ENCODE measurements around the gene KIAA1191.

The KIAA1191 gene

DNA sequence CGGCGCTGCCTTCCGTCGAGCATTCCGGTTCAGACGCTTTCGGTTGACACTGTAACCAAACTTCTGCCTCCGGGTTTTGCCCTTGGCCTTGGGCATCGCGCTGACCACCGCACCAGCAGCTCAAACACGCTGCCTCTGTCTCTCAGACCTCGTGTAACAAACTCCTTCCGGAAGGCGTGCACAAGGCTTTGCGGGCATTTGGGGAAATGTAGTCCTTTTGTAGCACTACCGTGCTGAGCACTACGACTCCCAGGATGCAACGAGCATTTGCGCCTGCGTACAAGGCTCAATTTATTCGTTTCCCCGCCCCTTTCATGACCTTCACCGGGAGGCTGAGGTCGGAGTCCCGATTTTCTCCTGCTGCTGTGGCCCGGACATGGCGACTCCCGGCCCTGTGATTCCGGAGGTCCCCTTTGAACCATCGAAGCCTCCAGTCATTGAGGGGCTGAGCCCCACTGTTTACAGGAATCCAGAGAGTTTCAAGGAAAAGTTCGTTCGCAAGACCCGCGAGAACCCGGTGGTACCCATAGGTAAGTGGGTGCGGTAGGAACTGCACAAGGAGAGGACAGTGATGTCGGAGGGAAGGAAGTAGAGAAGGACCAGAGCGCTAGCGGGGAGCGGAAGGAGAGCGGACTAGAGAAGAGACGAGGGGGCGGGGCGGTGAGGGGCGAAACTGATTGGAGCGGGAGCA lies 27.0 kb upstream of the KIAA1191 start, which contains the start of the genes HIGD2A and NOP16:
HIGD2A (plus strand) TSS at position 308 of the 691 bp plus-strand sequence; CDS start at position 377, 69 bp downstream.
NOP16 (minus strand) TSS at position 155 of the 691 bp plus-strand sequence; CDS start at position 96, 59 bp downstream.
- peak; percentile 99 for DNase-seq

DNA sequence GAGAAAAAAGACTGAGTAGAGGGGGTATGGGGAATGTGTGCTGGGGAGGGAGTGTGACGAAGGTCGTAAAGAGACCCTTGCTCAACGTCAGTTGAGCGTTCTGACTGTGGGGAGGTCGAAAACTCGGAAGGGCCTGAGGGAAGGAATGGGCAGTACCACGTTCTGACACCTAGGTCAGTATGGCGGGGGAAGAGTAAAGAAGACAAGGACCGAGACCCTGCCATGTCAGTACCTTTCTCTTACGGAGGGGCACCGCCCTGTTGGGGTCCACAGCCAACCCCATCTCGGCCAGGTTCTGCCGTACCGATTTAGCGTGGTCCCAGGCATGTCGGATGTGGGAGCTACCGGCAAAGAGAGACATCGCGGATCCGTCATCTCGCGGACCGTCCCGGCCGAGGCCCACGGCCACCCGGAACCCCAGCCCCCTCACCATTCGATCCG lies 26.5 kb upstream of the KIAA1191 start:
- DNase-seq = peak; percentile 13

DNA sequence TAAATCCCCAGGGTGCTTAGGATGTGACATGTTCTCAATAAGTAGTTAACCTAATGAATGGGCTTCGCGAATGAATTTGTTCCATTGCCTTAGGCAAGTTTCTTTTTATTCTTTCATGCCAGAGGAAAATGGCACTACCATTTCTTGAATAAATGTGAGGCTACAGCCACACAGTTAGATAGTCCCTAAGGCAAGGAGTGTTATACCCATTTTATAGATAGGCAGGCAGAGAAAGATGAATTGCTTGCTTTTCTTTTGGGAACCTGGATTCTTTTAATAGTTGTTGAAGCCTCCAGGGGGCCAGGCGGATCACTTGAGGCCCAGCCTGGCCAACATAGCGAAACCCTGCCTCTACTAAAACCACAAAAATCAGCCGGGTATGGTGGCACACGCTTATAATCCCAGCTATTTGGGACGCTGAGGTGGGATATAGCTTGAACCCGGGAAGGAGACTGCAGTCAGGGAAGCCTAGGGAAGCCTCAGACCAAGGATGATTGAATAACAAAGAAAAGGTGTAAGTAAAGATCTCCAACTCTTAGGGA lies 25.9 kb upstream of the KIAA1191 start:
- DNase-seq = no peak

DNA sequence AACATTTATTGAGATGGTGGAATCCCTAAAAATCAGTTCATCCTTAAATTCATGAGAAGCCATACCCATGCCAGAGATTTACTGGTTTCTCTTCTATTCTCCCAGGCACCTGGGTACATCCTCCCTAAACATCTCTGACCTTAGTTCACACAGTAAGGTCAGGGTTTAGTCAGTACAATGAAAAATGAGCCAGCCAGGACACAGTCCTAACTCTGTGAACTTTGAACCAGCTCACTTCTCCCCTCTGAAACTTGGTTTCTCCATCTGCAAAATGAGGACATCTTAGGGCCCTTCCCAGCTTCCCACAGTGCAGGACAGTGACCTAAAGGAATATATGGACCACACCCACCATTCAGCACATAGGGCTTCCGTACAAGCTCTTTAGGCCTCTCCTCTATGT lies 24.9 kb upstream of the KIAA1191 start:
- DNase-seq = no peak

DNA sequence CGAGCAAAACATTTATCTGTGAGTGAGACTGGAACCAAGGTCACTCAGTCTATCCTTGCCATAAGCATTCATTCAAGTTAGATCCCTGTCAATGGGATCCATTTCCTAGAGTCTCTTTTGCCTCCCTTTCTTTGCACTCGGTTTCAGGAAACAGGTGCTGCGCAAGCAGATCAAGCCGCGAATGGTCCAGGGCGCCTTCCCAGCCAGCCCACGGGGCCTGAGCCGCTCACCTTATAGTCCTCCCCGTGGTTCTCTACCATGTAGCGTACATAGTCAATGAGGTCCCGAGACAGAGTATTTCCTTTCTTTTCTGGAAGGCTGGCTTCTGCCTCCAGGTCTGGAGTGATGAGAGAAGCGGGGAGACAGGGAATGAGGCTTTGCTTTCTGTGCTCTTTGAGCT lies 23.4 kb upstream of the KIAA1191 start:
- no peak for DNase-seq

DNA sequence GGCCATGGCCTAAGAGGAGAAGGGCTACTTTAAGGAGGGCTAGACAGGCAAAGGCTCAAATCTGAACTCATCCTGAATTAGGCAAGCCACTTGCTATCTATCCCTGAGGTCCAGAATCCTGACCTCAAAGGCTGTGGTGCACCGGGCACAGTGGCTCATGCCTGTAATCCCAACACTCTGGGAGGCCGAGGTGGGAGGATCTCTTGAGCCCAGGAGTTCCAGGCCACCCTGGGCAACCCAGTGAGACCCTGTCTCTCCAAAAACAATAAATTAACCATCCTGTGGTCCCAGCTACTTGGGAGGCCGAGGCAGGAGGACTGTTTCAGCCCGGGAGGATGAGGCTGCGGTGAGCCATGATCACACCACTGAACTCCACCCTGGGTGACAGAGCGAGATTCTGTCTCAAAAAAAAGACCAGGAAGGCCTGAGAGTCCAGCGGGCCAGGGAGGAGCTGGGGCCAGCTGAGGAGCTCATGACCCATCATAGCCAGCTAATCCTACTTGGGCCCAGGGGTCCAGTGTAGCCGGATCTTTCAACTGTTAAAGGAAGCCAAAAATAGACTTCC lies 22.9 kb upstream of the KIAA1191 start:
- no peak for DNase-seq

DNA sequence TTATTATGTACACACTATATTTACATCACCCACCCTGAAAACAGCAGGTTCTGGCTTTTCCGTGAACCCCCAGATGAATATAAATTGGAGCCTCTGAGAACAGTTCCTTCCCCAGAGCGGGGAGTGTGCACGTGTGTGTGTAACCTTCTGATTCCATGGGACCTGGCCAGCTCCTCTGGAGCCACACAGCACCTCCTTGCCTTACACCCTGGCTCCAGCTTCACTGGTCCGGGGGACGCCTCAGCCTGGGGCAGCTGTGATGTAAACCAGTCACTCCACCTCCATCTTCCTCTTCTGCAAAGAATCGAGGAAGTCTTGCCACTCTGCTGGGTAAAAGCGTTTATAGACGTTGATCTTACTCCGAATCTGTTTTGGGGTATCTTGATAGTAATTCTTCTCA lies 22.4 kb upstream of the KIAA1191 start:
- no peak for DNase-seq

DNA sequence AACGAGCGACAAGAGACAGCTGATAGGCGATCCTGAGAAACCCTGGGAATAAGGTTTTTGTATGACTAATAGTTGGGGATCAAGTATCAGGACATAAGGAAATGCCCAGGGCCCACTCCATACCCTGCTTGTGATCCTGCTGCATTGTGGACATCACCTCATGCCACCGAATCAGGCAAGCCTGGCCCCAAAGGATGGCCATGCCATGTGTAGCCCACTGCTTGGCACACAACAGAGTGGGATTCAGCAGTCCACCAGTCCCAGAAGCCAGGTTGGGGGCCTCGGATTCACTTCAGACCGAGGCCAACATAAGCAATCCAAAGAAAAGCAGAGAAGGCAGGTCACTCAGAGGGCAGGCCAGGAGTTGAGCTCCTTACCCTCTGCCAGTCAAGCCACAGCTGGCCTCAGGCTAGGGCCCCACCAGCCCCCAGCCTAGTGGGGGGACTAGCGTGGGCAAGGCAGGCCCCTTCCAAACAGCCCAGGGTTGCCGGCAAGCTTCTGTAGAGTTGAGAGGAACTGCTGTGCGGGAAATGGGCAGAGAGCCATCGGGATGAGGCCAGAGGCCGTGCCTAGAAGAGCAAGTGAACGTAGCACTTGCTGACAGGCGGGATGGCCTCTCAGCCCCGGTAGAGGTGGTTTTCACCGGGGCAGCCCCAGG lies 21.8 kb upstream of the KIAA1191 start:
- no peak for DNase-seq

DNA sequence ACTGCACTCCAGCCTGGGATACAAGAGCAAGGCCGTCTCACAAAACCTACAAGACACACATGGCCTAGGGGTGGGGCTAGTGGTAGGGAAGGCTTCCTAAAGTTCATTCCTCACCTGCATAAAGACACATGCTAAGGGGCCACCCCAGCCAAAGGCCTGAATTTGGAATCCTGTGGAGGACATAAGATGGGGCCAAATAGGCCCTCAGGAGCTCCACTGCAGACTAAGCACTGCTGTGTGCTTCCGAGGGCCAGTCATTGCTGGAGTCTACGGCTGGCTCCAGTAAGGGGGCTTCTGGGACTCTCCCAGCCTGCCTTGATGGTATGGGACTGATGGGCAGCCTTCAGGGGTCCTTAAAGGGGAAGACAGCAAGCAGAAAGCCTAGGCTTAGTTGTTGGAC lies 21.2 kb upstream of the KIAA1191 start:
- no peak for DNase-seq

DNA sequence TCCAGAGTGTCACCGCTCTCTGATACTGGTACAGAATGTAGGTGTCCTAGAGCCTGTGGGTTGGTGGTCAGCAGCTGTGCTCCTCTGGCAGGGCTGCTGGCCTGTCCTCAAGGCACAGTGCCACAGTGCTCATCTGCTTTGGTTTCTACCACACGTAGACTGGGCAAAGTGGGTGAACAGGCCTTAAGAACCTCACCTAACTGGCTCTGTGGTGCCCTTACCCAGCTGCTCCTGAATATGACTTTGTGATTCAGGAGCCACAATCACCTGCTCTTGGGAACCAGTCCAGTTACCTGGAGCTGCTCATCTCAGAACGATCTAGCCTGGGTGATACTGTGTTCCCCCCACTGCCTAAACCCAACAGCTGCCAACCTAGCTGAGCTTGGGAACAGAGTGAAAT lies 20.4 kb upstream of the KIAA1191 start:
- DNase-seq = no peak

DNA sequence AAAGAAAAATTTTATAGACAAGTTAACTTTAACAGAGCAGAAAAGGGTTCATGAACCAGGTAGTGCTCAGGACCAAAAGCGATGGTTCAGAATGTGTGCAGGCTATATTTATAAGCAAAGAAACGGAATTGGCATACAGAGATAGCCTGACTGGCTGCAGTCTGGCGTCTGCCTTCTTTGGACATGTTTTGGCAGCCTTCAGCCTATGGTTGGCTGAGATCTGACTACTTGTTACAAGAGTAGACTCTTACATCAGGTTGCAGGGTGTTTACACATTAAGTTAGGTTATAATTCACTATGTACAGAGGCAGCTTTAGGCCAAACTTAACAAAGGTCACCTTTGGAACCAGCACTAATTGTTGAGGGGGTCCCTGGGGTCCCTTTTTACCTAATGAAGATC lies 19.9 kb upstream of the KIAA1191 start:
- DNase-seq = no peak

DNA sequence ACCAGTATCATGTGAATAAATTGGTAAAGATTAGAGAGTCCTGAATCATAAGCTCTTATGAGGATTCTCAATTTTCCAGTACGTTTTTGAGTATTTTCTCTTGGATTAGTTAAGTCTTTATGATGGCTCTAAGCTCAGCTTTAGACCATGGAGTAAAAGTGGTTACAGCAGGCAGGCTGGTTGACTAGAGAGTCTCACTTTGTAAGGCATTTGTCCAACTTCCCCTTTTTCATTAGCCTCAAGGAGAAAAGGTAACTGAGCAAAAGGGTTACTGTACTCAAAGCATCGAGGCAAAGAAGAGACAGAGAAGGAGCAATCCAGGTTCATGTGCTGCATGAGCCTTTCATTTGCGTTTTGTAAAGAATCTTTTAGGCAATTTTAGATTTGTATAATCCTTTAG lies 18.3 kb upstream of the KIAA1191 start:
- no peak for DNase-seq

DNA sequence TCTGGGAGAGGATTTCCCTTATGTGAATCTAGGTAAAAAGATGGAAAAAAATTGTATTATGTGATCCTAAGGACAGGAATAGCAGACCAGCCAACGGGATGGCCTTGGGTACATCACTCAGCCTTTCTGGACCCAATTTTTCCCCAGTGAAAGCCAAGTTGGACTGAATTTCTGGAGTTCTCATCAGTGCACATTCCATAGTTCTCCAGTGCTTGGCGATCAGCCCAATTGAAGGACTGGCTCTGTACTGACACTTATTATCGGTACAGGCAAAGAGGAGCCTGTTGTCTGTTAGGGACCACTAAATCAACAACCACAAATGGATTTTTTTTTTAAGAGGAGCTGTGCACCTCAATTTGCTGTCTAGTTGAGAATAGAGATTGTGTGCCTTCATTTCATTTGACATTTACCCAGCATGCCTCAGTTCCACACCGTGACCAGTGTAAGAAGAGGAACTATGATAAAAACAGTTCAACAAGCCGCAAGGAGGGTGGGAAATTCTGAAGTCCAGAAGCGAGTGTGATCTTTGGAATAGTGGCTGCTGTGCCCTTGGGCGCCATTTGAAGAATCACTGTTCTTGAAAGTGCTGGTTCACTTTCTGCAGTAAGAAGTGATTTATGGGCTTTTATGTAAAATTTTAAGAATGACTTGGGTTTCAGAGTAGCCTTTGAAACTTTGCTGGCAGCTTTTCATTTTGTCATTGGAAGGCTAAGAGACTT lies 11.7 kb upstream of the KIAA1191 start:
- DNase-seq = no peak

DNA sequence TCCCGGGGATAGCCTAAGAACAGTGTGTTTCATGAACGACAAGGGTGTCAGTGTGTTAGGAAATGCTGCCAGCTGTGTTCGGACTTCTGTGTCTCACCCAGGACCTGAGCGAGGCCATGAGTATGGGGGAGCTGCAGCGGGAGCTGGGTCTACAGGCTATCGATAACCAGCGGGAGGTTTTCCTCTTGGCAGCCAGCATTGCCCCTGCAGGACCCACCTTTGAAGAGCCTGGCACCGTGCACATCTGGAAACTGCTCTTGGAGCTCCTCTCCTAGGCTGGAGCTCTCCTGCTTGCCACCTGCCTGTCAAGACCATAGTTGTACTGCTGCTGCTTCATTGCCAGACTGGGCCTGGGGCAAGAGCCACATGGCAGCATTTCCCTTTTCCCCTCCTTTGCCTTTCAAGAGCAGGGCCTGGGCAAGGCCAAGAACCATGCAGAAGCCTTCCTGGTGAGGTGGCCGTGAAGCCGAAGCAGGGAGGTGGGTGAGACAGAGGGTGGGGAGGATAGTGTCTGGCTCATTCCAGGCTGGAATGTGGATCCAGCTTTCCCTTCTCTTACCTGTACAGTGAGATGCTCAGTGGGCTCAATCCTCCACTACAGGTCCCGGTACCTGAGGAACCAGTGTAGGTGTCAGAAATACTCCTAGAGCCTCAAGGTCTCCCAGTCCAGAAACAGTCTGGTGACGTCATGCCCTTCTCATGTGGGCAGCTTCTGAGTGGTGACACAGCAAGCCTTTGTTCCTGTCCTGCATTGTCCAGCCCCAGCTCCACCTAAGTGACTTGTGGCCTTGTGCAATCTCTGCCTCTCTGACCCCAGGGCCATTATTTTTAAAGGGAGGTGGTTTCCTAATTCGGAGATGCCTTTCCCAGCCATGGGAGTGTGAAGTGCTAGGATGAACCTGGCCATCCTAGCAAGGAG lies 10.3 kb upstream of the KIAA1191 start:
- DNase-seq = no peak

DNA sequence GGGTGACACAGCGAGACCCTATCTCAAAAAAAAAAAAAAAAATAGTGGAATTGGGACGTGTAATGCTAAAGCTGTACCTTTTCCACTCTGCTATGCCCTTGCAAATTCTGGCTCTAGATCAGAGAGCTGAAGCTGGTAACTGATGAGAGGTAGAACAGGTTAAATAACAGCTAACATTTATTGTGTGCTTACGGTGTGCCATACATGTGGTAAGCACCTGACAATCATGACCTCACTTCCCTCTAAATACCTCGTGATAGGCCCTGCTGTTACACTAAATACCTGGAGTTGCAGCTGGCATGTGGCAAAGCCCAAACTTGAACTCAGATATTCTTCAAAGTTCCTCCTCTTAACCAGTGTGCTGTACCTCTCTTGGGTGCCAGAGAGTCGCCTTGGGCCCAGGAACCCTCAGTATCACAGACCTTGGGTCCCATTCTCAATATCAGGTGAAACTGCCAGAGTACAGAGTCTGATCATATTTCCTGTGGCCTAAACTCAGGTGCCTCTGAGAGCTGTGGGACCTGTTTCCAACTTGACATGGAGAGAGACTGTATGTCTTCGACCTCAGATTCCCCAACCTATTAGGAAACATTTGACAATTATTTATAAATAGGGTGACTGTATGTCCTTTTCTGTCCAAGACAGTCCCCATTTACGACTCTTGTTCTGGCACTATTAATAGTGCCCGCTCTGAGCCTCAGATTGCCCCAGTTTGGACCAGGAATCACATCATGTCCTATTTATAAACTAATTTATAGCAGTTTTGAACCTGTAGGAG lies 8.6 kb upstream of the KIAA1191 start:
- DNase-seq = no peak

DNA sequence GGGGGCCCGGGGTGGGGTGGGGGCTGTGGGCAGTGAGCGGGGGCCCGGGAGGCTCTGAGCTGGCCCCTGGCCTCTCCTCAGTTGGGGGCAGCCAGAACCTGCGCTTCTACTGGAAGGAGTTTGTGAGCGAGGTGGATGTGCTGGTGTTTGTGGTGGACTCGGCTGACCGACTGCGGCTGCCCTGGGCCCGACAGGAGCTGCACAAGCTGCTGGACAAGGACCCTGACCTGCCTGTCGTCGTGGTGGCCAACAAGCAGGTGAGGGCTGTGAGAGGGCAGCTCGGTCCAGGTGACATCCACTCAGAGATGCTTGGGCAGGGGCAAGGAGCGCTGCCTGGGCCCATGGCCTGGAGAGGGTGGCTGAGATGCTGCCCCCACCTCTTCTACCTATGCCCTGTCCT lies 7.2 kb upstream of the KIAA1191 start:
- DNase-seq = no peak

DNA sequence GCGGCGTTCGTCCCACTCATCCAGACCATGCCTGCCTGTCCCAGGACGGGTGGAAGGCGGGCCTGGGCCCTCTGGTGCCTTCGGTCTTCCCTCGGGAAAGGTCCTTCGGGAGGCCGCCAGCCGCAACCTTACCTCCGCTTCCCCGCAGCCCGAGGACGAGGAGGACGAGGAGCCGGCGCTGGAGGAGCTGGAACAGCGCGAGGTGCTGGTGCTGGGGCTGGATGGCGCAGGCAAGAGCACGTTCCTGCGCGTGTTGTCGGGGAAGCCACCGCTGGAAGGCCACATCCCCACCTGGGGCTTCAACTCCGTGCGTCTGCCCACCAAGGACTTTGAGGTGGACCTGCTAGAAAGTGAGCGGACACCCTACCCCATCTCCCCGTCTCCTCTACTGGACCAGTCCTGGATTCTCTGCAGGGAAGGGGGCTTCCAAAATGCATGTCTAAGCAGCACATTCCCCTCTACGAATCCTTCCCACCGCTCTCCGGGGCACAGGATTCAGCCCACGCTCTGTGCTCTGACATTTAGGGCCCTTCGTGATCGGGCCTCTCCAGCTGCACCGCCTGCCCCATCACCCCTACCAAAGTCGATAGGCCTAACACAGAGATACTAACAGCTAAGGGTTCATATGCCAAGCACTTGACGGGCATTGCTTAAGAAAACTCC lies 4.8 kb upstream of the KIAA1191 start:
- DNase-seq = no peak

DNA sequence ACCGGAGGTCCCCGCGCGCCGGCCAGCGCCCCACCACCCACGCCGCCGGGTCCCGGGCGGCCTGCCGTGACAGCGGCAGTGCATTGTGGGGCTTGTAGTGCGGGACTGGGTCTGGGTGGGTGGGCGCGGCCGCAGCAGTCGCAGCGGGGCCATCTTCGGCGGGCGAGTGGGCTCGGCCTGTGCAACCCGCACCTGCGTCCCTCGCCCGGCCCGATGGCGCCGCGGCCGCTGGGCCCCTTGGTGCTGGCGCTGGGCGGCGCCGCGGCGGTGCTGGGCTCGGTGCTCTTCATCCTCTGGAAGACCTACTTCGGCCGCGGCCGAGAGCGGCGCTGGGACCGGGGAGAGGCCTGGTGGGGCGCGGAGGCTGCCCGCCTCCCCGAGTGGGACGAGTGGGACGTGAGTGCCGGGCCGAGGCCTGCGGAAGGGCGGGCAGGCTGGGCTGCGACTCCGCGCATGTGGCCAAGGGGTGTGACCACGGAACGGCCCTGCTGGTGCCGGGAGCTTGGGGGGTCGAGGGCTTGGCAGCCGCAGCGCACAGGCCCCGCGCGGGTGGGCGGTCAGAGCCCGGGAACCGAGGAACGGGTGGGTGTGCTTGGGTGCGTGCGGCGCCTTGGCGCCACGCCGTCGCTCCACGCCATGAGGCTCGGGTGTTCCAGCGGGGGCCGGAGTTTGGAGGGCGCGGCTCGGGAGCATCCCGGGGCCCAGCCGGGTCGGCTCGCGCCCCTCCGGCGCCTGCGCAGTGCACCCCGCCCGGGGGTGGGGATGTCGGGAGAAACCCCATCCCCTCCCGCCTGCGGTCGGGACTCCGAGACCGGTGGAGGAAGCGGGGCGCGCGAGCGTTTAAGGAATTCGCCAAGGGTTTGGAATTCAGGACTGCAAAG lies 4.0 kb upstream of the KIAA1191 start, which contains the start of gene ARL10:
ARL10 (plus strand) TSS at position 137 of the 881 bp plus-strand sequence; CDS start at position 214, 77 bp downstream.
- DNase-seq = peak; percentile 46

DNA sequence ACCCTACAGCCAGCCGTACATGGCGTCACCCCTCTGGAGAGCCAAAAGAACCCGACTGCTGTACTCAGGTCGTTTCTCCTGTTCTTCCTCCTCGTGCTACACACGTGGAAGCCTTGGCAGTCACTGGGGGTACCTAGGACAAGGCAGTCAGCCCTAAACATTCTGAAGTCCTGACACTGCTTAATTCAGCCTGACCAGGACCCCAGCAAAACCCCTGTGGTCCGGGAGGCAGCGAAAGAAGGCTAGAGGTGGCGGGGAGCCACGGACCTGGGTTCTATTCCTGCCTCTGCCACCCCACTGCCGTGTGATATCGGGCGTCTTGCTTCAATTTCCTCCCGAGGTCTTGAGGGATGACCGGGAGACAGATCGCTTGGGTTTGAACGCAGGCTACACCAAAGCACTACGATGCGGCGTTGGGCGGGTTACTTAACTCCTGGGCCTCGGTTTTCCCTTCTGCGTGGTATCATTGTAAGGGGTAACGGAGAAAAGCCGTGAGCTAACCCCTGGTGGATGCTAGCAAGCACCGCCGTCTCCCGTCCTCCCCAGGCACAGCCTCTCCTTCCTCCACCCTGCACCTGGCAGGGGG lies 3.3 kb upstream of the KIAA1191 start:
- peak; percentile 29 for DNase-seq

All from HCEC 1CT (cell line).